ENCODE measurements around the gene PRMT3.

Gene PRMT3

GRCh38 chr11:20512869-20513268 is 125.4 kb downstream of the PRMT3 start:
- TF ChIP-seq CTCF (IDR thresholded peaks at IDR 0.05) = no peak

GRCh38 chr11:20518323-20518834 is 130.9 kb downstream of the PRMT3 start:
- TF ChIP-seq CTCF (IDR thresholded peaks at IDR 0.05) = no peak

GRCh38 chr11:20522536-20522935 is 135.0 kb downstream of the PRMT3 start:
- no peak for TF ChIP-seq CTCF (IDR thresholded peaks at IDR 0.05)

GRCh38 chr11:20529757-20530156 is 142.2 kb downstream of the PRMT3 start:
- TF ChIP-seq CTCF (IDR thresholded peaks at IDR 0.05) = no peak

GRCh38 chr11:20530942-20531703 is 143.6 kb downstream of the PRMT3 start:
- no peak for TF ChIP-seq CTCF (IDR thresholded peaks at IDR 0.05)

- TF ChIP-seq CTCF (IDR thresholded peaks at IDR 0.05) = no peak
Measured at GRCh38 chr11:20535271-20535881, 147.9 kb downstream of the PRMT3 start.

- TF ChIP-seq CTCF (IDR thresholded peaks at IDR 0.05) = no peak
Measured at GRCh38 chr11:20536365-20536764, 148.8 kb downstream of the PRMT3 start.

All from LNCAP (cell line).